NOMO-1 treated with DMSO at 0.1 percent for 48 hours (cell line): ENCODE data around the gene ZIC1.

Experiments used
- DNase-seq: peaks from one replicate; lab custom pipeline; 2025; ENCODE audit not compliant: unreplicated experiment; lab: John Stamatoyannopoulos, UW

ZIC1 gene

GRCh38 chr3:147379651-147380050 is 29.5 kb upstream of the ZIC1 start:
- no peak for DNase-seq

GRCh38 chr3:147380387-147380951 is 28.7 kb upstream of the ZIC1 start:
- no peak for DNase-seq

- no peak for DNase-seq
Measured at GRCh38 chr3:147380977-147381376, 28.2 kb upstream of the ZIC1 start.

GRCh38 chr3:147381596-147381995 is 27.6 kb upstream of the ZIC1 start:
- no peak for DNase-seq

- peak; percentile 48 for DNase-seq
Measured at GRCh38 chr3:147383617-147384016, 25.5 kb upstream of the ZIC1 start.

- no peak for DNase-seq
Measured at GRCh38 chr3:147384210-147385058, 24.7 kb upstream of the ZIC1 start.

- DNase-seq, result no peak
Measured at GRCh38 chr3:147385059-147386012, 23.8 kb upstream of the ZIC1 start.

- DNase-seq, result no peak
Measured at GRCh38 chr3:147387291-147387884, 21.8 kb upstream of the ZIC1 start.

GRCh38 chr3:147387885-147388699 is 21.1 kb upstream of the ZIC1 start:
- no peak for DNase-seq

- DNase-seq, result no peak
Measured at GRCh38 chr3:147388700-147389580, 20.2 kb upstream of the ZIC1 start.

- peak; percentile 18 for DNase-seq
Measured at GRCh38 chr3:147389717-147390116, 19.4 kb upstream of the ZIC1 start.

- no peak for DNase-seq
Measured at GRCh38 chr3:147390589-147391569, 18.3 kb upstream of the ZIC1 start.

GRCh38 chr3:147391781-147392624 is 17.2 kb upstream of the ZIC1 start:
- DNase-seq, result no peak

- no peak for DNase-seq
Measured at GRCh38 chr3:147392625-147392946, 16.6 kb upstream of the ZIC1 start.

GRCh38 chr3:147393261-147393942 is 15.8 kb upstream of the ZIC1 start:
- DNase-seq, result no peak

- DNase-seq, result no peak
Measured at GRCh38 chr3:147393943-147394883, 15.0 kb upstream of the ZIC1 start.
